Peyer's patch (tissue), 4 donors: Measurements from ENCODE around the gene NCR2. TPM values are rescaled to one million over a fixed set of nuclear protein-coding genes. Genes with fewer than 3 reads are reported as not detected.

Experiments used
- DNase-seq, 3 donors: peaks; one replicate each; pipeline ENCODE4 v3.0.0-alpha.2; 2017 to 2019
- H3K27ac ChIP-seq, 4 donors: fragments of 200-600 bp; sonication (generic); one replicate each; pipeline ENCODE4 v1.5.1; 2016 to 2019
- H3K27me3 ChIP-seq, 2 donors: fragments of 200-600 bp; sonication (generic); one replicate each; pipeline ENCODE4 v1.5.1; 2019
- H3K36me3 ChIP-seq, 3 donors: fragments of 200-600 bp; sonication (generic); one replicate each; pipeline ENCODE4 v1.5.1; 2016 to 2019
- H3K4me1 ChIP-seq, 4 donors: fragments of 200-600 bp; sonication (generic); one replicate each; pipeline ENCODE4 v1.5.1; 2016 to 2019
- H3K4me3 ChIP-seq, 4 donors: fragments of 200-600 bp; sonication (generic); 1 replicate in 3 of 4; 2 replicates in 1 of 4; pipeline ENCODE4 v1.5.1; 2016 to 2019; ENCODE audit warnings: mild to moderate bottlenecking in 1 of 4
- H3K9me3 ChIP-seq, 4 donors: fragments of 200-600 bp; sonication (generic); one replicate each; pipeline ENCODE4 v1.5.1; 2016 to 2019; ENCODE audit warnings: mild to moderate bottlenecking in 1 of 4
- POLR2A ChIP-seq, 2 donors: fragments of 450-650 bp; IDR thresholded peaks; one replicate each; pipeline ENCODE4 v1.5.1; 2017; ENCODE audit warnings: antibody characterized with exemption in 2 of 2, mild to moderate bottlenecking in 2 of 2, moderate library complexity in 2 of 2
- total RNA-seq, 4 donors: library from RNA; depleted of rRNA; stranded (reverse); fragments of >200 nt; gene quantifications; one replicate each; pipeline ENCODE4 v1.1.0, GENCODE V29; 2016
- TF ChIP-seq, protein P1 (sequence below), 6 experiments: fragments of 450-650 bp in 4 of 6; fragments of 200-600 bp in 2 of 6; sonication (generic) in 1 of 6; IDR thresholded peaks; one replicate each; pipeline ENCODE4 v1.5.1; 2017 to 2019; ENCODE audit warnings: antibody characterized with exemption in 6 of 6, mild to moderate bottlenecking in 3 of 6, moderate library complexity in 1 of 6

NCR2 gene
- total RNA-seq, 4 donors from 2014 or later: not detected

DNA sequence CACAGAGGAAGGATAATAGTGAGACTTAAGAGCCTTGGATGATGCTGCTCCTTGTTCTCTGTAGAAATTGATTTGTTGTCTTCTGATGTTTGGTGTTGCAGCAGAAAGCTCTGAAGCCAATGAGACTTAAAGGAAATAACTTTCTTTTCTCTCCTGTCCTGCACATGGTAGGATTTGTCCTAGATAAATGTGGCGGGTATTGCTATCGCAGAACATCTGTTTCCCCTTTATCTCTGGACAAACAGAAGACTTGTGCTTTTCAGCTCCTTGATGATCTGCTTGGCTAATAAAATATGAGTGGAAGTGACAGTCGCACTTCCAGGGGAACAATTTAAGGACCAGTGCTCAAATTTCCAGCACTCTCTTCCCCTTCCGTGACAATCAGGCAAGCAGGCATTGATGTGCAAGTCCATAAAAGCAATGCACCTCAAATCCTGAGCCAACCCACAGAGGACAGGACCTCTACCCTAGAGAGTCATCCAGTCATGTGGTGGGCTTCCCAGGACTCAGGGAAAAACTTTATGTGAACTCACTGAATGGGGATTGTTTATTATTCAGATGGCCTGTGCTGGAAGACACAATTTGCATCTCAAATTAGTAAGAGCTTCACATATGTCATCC, 9.9 kb upstream of the NCR2 start:
- H3K4me1 ChIP-seq: no peaks in the 10 kb centered on the region
- no peak for TF ChIP-seq POLR2A (IDR thresholded peaks at IDR 0.05)
- TF ChIP-seq, protein P1, sequence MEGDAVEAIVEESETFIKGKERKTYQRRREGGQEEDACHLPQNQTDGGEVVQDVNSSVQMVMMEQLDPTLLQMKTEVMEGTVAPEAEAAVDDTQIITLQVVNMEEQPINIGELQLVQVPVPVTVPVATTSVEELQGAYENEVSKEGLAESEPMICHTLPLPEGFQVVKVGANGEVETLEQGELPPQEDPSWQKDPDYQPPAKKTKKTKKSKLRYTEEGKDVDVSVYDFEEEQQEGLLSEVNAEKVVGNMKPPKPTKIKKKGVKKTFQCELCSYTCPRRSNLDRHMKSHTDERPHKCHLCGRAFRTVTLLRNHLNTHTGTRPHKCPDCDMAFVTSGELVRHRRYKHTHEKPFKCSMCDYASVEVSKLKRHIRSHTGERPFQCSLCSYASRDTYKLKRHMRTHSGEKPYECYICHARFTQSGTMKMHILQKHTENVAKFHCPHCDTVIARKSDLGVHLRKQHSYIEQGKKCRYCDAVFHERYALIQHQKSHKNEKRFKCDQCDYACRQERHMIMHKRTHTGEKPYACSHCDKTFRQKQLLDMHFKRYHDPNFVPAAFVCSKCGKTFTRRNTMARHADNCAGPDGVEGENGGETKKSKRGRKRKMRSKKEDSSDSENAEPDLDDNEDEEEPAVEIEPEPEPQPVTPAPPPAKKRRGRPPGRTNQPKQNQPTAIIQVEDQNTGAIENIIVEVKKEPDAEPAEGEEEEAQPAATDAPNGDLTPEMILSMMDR (IDR thresholded peaks at IDR 0.05): no peak
- H3K4me3 ChIP-seq: no peak overlapping the region
- H3K27ac ChIP-seq: no peak overlapping the region
- no peaks in the 10 kb centered on the region for H3K9me3 ChIP-seq
- no peaks in the 10 kb centered on the region for H3K36me3 ChIP-seq
- H3K27me3 ChIP-seq: no peaks in the 10 kb centered on the region
- DNase-seq: no peak

DNA sequence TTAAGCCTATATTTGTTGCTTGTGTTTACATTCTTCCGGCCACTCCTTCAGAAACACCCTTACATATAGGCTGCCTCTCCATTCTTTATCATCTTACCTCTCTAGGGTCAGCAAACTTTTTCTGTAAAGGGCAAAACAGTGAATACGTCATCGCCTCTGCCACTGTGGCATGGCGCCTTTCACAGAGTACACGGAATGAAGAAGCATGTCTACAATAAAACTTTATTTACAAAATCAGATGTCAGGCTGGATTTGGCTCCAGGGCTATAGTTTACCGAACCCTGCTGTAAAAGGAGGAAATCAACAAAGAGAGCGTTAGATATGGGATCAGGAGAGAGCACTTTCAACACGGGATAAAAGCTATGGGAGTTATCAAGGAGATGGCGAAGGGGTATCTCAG, 9.3 kb upstream of the NCR2 start:
- H3K36me3 ChIP-seq: no peaks in the 10 kb centered on the region
- H3K4me3 ChIP-seq: no peak overlapping the region
- DNase-seq: no peak
- TF ChIP-seq, protein P1 (IDR thresholded peaks at IDR 0.05): no peak
- TF ChIP-seq POLR2A (IDR thresholded peaks at IDR 0.05): no peak
- H3K9me3 ChIP-seq: no peaks in the 10 kb centered on the region
- H3K27me3 ChIP-seq: no peaks in the 10 kb centered on the region
- no peaks in the 10 kb centered on the region for H3K4me1 ChIP-seq
- H3K27ac ChIP-seq: no peak overlapping the region

DNA sequence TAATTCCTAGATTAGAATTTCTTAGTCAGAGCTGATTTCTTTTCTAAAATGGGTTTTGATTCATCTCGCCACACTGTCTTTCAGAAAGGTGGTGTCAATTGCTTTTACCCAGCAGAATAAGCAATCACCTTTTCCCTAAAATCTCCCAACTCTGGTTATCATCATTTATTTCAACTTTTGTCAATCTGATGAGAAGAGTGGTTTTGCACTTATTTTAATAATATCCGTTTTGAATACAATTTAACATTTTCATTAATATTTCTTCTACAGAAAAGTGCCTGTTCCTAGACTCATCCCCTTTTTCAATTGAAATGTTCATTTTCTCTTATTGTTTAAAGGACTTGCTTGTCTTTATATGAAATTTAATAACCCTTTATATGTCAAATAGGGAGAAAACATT, 8.2 kb upstream of the NCR2 start:
- Histone ChIP-seq H3K27ac (no peak overlapping the region), H3K9me3 (no peaks in the 10 kb centered on the region), H3K4me1 (no peaks in the 10 kb centered on the region), H3K27me3 (no peaks in the 10 kb centered on the region), H3K36me3 (no peaks in the 10 kb centered on the region), H3K4me3 (no peak overlapping the region)
- no peak for TF ChIP-seq POLR2A (IDR thresholded peaks at IDR 0.05)
- TF ChIP-seq, protein P1 (IDR thresholded peaks at IDR 0.05): no peak
- no peak for DNase-seq

- Histone ChIP-seq H3K4me3 (no peak overlapping the region), H3K27me3 (no peaks in the 10 kb centered on the region), H3K36me3 (no peaks in the 10 kb centered on the region), H3K9me3 (no peaks in the 10 kb centered on the region), H3K27ac (no peak overlapping the region), H3K4me1 (peaks cover 0 to 18% (median 6%) of the 10 kb centered on the region in 4 donors)
- no peak for DNase-seq
- TF ChIP-seq, protein P1 (IDR thresholded peaks at IDR 0.05): no peak
- no peak for TF ChIP-seq POLR2A (IDR thresholded peaks at IDR 0.05)
These were observed 3.8 kb upstream of the NCR2 start for GRCh38 chr6:41331401-41332150.

- Histone ChIP-seq H3K4me1 (peaks cover 0 to 18% (median 6%) of the 10 kb centered on the region in 4 donors), H3K9me3 (no peaks in the 10 kb centered on the region), H3K27ac (no peak overlapping the region), H3K36me3 (no peaks in the 10 kb centered on the region), H3K27me3 (no peaks in the 10 kb centered on the region), H3K4me3 (no peak overlapping the region)
- TF ChIP-seq POLR2A (IDR thresholded peaks at IDR 0.05): no peak
- TF ChIP-seq, protein P1 (IDR thresholded peaks at IDR 0.05): no peak
- no peak for DNase-seq
These were observed 3.2 kb upstream of the NCR2 start for GRCh38 chr6:41332241-41332640.
